ENCODE measurements around the gene MAD2L2.

GRCh38 chr1:11719313-11720032 is 38.5 kb upstream of the MAD2L2 start:
- TF ChIP-seq CTCF (IDR thresholded peaks at IDR 0.05; ENCODE audit: insufficient read depth, low read depth, low read length) (peak; percentile 95), EZH2 (IDR thresholded peaks at IDR 0.05; ENCODE audit: insufficient read depth, low read length) (no peak)
